Measurements from ENCODE around the gene SARNP.

The SARNP gene

DNA sequence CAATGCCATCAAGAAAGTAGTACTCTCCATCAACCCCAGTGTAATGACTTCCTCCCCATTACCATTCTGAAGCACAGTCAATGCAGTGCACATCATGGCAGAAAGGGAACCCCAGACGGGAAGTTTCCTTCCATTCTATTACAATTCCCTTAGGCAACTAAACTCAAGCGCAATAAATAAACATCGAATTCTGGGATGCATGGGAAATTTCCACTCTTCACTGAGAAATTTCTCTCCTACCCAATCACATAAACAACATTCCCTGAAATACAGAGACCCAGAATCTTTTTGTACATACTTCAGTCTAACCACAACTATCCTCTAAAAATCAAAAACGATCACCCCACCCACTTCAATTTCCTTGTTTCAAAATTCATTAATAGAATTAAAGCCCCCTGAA is 20.0 kb downstream of the SARNP start:
- no peak overlapping the region for H3K4me3 ChIP-seq (replicated peaks; ENCODE audit: low read depth, low read length)
- DNase-seq (ENCODE audit: low read depth) = no peak
- TF ChIP-seq, protein P1, sequence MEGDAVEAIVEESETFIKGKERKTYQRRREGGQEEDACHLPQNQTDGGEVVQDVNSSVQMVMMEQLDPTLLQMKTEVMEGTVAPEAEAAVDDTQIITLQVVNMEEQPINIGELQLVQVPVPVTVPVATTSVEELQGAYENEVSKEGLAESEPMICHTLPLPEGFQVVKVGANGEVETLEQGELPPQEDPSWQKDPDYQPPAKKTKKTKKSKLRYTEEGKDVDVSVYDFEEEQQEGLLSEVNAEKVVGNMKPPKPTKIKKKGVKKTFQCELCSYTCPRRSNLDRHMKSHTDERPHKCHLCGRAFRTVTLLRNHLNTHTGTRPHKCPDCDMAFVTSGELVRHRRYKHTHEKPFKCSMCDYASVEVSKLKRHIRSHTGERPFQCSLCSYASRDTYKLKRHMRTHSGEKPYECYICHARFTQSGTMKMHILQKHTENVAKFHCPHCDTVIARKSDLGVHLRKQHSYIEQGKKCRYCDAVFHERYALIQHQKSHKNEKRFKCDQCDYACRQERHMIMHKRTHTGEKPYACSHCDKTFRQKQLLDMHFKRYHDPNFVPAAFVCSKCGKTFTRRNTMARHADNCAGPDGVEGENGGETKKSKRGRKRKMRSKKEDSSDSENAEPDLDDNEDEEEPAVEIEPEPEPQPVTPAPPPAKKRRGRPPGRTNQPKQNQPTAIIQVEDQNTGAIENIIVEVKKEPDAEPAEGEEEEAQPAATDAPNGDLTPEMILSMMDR (IDR thresholded peaks at IDR 0.05; ENCODE audit: low read length, missing control alignments) = no peak

GRCh38 chr12:55797068-55797467 is 20.5 kb downstream of the SARNP start:
- TF ChIP-seq, protein P1 (IDR thresholded peaks at IDR 0.05; ENCODE audit: low read length, missing control alignments) = peak; percentile 69
- DNase-seq (ENCODE audit: low read depth) = peak; percentile 73
- no peak overlapping the region for H3K4me3 ChIP-seq (replicated peaks; ENCODE audit: low read depth, low read length)

DNA sequence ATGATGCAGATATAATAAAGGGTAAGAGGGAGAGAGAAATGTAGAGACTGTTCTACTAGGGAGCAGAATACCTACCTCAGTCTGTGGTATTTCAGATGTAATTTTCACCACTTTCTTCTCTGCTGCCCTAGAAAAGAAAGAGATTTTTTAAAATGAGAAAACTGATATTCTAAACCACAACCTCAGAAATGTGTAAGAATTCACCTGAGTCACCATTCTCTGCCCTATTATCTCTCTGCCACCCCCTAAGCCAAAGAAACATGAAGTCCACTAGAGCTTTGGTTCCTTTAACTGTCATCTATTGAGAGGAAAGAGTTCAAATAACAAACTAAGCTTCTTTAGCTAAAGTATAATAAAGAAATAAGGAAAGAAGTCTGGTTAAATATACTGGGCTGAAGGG is 21.6 kb downstream of the SARNP start:
- TF ChIP-seq, protein P1 (IDR thresholded peaks at IDR 0.05; ENCODE audit: low read length, missing control alignments) = no peak
- no peak overlapping the region for H3K4me3 ChIP-seq (replicated peaks; ENCODE audit: low read depth, low read length)
- no peak for DNase-seq (ENCODE audit: low read depth)

DNA sequence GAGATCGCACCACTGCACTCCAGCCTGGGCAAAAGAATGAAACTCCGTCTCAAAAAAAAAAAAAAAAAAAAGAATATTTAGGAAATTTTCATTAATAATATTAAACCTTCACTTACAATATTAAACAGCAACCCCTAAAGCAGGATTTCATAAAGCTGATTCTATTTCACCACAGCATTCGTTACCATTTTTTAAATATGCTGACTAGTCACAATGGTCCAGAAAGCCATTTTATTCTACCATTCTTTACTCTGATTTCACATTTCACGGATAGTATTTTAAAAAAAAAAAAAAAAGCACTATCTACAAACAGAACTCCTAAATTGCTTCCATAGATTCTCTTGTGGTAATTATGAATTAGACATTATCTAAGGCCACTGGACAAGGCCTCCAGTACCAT is 27.6 kb downstream of the SARNP start:
- TF ChIP-seq, protein P1 (IDR thresholded peaks at IDR 0.05; ENCODE audit: low read length, missing control alignments) = no peak
- no peak overlapping the region for H3K4me3 ChIP-seq (replicated peaks; ENCODE audit: low read depth, low read length)
- DNase-seq (ENCODE audit: low read depth) = no peak

- TF ChIP-seq, protein P1 (IDR thresholded peaks at IDR 0.05; ENCODE audit: low read length, missing control alignments) = no peak
- H3K4me3 ChIP-seq (replicated peaks; ENCODE audit: low read depth, low read length) = no peak overlapping the region
- no peak for DNase-seq (ENCODE audit: low read depth)
These were observed 28.4 kb downstream of the SARNP start for GRCh38 chr12:55789171-55789570.

DNA sequence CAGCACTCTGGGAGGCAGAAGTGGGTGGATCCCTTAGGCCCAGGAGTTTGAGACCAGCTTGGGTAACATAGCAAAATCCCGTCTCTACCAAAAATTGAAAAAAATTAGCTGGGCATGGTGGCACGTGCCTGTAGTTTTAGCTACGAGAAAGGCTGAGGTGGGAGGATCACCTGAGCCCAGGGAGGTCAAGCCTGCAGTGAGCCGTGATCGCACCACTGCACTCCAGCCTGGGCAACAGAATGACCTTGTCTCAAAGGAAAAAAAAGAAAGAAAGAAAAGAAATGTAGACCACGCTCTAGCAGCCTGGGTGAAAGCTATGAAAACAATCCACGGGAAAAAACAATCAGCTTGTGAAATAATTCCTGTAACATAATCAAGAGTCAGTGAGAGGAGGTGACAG is 29.0 kb downstream of the SARNP start:
- no peak overlapping the region for H3K4me3 ChIP-seq (replicated peaks; ENCODE audit: low read depth, low read length)
- TF ChIP-seq, protein P1 (IDR thresholded peaks at IDR 0.05; ENCODE audit: low read length, missing control alignments) = no peak
- no peak for DNase-seq (ENCODE audit: low read depth)

GRCh38 chr12:55780685-55781084 is 36.8 kb downstream of the SARNP start:
- DNase-seq (ENCODE audit: low read depth) = peak; percentile 45
- H3K4me3 ChIP-seq (replicated peaks; ENCODE audit: low read depth, low read length) = no peak overlapping the region
- TF ChIP-seq, protein P1 (IDR thresholded peaks at IDR 0.05; ENCODE audit: low read length, missing control alignments) = no peak

Measured in fibroblast of pulmonary artery (primary cell).